ENCODE results near the gene IGSF23. TPM values are rescaled to one million over a fixed set of nuclear protein-coding genes. Genes with fewer than 3 reads are reported as not detected.

The IGSF23 gene
- total RNA-seq, 1 donor from 2014 or later, result 0.13 TPM

GRCh38 chr19:44642377-44642776 is 29.0 kb downstream of the IGSF23 start:
- no peak for TF ChIP-seq CTCF (IDR thresholded peaks at IDR 0.05; ENCODE audit: insufficient read depth, low read length, poor library complexity, severe bottlenecking)
- Histone ChIP-seq H3K4me3 (ENCODE audit: low read depth, low read length) (no peak overlapping the region), H3K36me3 (ENCODE audit: control insufficient read depth, insufficient read depth, low read length) (no peaks in the 10 kb centered on the region), H3K27me3 (ENCODE audit: control insufficient read depth, insufficient read depth, low read length) (no peaks in the 10 kb centered on the region)
- no peak for DNase-seq (ENCODE audit: low read depth)

GRCh38 chr19:44643605-44644401 is 30.4 kb downstream of the IGSF23 start, which contains the start of gene PVR:
Gene PVR, plus strand, starts transcription at chr19:44643910. Its CDS starts 187 bp downstream, at chr19:44644097.
- H3K27me3 ChIP-seq (ENCODE audit: control insufficient read depth, insufficient read depth, low read length), result no peaks in the 10 kb centered on the region
- H3K36me3 ChIP-seq (ENCODE audit: control insufficient read depth, insufficient read depth, low read length), result peaks cover 2% of the 10 kb centered on the region
- DNase-seq (ENCODE audit: low read depth), result peak; percentile 50
- TF ChIP-seq CTCF (IDR thresholded peaks at IDR 0.05; ENCODE audit: insufficient read depth, low read length, poor library complexity, severe bottlenecking), result no peak
- H3K4me3 ChIP-seq (ENCODE audit: low read depth, low read length), result peak within 1 kb of the TSS; percentile 76

DNA sequence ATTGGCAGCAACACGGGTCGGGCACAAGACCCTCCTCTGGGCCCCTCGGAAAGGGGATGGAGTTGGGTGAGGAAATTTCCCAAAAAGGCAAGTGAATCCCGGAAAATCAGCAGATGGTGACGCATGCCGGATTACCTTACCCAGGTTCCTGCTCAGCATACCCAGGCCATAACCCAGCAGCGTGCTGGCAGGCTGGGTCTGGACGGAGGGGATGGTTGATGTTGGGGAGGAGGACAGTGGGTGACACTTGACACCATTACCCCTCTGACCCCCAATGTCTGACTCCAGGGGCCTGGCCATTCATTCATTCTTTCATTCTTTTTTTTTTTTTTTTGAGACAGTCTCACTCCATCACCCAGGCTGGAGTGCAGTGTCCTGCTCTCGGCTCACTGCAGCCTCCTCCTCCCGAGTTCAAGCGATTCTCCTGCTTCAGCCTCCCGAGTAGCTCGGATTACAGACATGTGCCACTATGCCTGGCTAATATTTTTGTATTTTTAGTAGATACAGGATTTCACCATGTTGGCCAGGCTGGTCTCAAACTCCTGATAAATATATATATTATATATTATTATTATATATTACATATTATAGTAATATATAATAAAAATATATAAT is 31.1 kb downstream of the IGSF23 start:
- H3K27me3 ChIP-seq (ENCODE audit: control insufficient read depth, insufficient read depth, low read length), result no peaks in the 10 kb centered on the region
- peaks cover 2% of the 10 kb centered on the region for H3K36me3 ChIP-seq (ENCODE audit: control insufficient read depth, insufficient read depth, low read length)
- DNase-seq (ENCODE audit: low read depth), result no peak
- TF ChIP-seq CTCF (IDR thresholded peaks at IDR 0.05; ENCODE audit: insufficient read depth, low read length, poor library complexity, severe bottlenecking), result no peak
- H3K4me3 ChIP-seq (ENCODE audit: low read depth, low read length), result peak overlapping the region; percentile 76

- Histone ChIP-seq H3K4me3 (ENCODE audit: low read depth, low read length) (peak overlapping the region; percentile 19), H3K36me3 (ENCODE audit: control insufficient read depth, insufficient read depth, low read length) (peaks cover 2% of the 10 kb centered on the region), H3K27me3 (ENCODE audit: control insufficient read depth, insufficient read depth, low read length) (no peaks in the 10 kb centered on the region)
- no peak for TF ChIP-seq CTCF (IDR thresholded peaks at IDR 0.05; ENCODE audit: insufficient read depth, low read length, poor library complexity, severe bottlenecking)
- DNase-seq (ENCODE audit: low read depth), result no peak
Observed at GRCh38 chr19:44645407-44646048, 32.2 kb downstream of the IGSF23 start.

- H3K4me3 ChIP-seq (ENCODE audit: low read depth, low read length), result no peak overlapping the region
- DNase-seq (ENCODE audit: low read depth), result no peak
- no peaks in the 10 kb centered on the region for H3K27me3 ChIP-seq (ENCODE audit: control insufficient read depth, insufficient read depth, low read length)
- peaks cover 2% of the 10 kb centered on the region for H3K36me3 ChIP-seq (ENCODE audit: control insufficient read depth, insufficient read depth, low read length)
- no peak for TF ChIP-seq CTCF (IDR thresholded peaks at IDR 0.05; ENCODE audit: insufficient read depth, low read length, poor library complexity, severe bottlenecking)
Observed at GRCh38 chr19:44646049-44646416, 32.7 kb downstream of the IGSF23 start.

Data from kidney epithelial cell (primary cell).